ENCODE data around the gene COL21A1. TPM values are rescaled to one million over a fixed set of nuclear protein-coding genes. Genes with fewer than 3 reads are reported as not detected.
"Not testable (repeated sequence)": the region's sequence is repeated elsewhere in the genome, so short reads cannot be mapped to it uniquely, and the experiment has no call there.

The COL21A1 gene
- total RNA-seq, 1 experiment from 2014 or later, result 0.25 TPM

DNA sequence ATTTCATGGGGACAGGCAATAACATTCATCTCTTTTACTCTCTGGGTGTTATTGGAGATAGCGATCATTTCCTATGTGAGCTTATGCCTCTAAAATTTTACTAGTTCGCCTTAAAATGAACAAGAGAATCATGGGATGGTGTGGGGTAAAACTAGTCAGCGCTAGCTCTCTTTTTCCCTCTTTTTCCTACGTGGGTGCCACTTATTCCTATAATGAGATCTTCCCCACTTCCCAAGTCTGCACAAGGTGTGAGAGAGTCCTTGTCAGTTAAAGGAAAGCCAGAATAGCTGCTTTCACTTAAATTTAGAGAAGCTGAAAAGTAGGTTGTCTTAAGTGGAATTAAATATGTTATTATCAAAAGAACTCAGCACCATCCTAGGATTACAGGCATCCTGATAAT, 198.8 kb downstream of the COL21A1 start:
- DNase-seq (ENCODE audit: low spot score), result no peak

DNA sequence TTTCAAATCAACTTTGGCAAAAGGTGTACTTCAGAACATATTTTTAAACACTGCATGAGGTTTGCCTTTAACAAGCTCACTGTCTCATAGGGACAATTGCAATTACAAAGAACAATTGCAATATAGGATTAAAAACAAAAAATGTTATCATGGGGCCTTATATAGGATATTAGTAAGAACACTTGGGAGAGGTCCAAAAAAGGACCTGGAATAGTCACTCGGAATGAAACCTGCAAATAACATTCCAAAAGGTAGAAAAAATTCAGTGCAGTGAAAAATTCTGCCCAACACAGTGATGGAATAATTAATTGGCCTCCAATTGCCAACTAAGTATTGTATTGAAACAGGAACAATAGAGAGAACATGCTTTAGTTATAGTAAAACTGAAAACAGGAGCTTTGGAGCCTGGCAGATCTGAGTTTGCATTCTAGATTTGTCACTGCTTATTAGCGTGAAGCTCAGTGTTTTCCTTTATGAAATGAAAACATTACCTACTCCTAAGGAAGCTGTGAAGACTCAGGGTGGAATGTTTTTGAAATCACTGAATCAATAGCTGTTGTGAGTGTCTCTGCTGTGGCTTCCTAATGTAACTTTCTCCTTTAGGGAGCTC, 199.3 kb downstream of the COL21A1 start:
- no peak for DNase-seq (ENCODE audit: low spot score)

DNA sequence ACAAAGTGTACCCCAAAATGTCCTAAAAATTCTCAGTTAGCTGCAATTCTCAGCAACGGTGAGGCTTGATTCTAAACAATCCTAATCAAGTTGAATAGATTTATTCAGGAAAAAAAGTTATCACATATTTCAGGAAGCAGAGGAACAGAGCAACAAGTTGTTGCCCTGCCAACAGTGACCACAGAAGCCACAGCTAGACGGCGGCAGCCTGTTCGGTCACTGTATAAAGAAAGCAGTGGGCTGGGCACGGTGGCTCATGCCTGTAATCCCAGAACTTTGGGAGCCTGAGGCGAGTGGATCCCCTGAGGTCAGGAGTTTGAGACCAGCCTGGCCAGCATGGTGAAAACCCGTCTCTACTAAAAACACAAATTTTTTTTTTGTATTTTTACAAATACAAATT, 200.8 kb downstream of the COL21A1 start:
- DNase-seq (ENCODE audit: low spot score), result peak; percentile 95

DNA sequence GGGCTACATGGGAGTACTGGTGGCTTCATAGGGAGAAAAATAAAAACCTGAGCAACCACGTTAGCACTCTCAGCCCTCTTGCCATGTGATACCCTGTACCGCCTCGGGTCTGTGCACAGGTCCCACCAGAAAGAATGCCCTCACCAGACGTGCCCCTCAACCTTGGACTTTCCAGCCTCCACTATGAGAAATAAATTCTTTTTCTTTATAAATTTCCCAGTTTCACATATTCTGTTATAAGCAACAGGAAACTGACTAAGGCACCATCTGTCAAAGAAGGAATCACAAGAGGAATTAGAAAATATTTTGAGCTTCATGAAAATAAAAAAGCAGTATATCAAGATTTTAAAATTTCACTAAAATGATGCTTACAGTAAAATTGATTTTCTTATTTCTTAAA, 203.6 kb downstream of the COL21A1 start:
- DNase-seq (ENCODE audit: low spot score), result no peak

DNA sequence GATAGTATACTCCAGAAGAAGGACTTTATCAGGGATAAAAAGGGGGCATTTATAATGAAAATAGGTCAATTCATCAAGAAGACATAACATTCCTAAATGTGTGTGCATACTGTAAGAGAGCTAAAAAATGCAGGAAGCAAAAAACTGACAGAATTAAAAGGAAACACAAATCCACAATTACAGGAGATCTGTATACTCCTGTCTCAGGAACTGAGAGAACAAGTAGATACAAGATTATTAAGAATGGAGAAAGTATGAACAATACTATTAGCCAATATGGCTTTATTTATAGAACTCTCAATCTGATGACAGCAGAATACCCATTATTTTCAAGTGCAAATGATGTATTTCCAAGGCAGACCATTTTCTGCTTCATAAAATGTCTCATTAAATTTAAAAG, 204.3 kb downstream of the COL21A1 start:
- DNase-seq (ENCODE audit: low spot score), result no peak

DNA sequence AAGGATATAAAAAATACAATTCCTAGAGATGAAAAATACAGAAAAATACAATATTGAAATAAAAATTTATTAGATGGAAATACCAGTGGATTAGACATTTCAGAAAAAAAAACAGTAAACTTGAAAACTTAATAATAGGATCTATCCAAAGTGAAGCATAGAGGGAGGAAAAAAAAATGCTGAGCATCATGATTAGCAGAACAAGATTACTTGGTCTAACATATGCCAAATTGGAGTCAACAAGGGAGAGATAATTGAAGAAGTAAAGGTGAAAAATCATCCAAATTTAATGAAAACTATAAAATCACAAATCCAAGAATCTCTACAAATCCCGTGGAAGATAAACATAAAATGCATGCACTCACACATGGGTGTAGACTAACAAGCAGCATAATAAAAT, 205.8 kb downstream of the COL21A1 start:
- DNase-seq (ENCODE audit: low spot score), result no peak

DNA sequence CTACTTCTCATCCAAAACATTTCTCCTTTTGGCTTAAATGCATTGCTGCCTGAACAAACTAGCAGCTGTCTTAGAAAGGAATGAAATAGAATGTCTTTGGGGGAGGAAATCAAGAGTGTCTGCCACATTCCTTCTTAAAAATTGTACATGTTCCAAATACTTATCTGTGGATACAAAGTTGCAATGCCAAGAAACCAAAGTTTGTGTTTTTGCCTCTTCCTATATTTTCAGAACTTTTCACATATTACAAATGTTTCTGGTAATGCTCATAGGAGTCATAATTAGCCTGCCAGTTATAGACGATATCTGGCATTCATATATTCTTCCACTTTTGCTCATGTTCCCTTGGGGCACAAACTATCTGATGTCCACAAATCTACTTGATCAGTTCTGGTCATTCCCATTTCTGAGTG, 206.5 kb downstream of the COL21A1 start:
- DNase-seq (ENCODE audit: low spot score), result no peak

DNA sequence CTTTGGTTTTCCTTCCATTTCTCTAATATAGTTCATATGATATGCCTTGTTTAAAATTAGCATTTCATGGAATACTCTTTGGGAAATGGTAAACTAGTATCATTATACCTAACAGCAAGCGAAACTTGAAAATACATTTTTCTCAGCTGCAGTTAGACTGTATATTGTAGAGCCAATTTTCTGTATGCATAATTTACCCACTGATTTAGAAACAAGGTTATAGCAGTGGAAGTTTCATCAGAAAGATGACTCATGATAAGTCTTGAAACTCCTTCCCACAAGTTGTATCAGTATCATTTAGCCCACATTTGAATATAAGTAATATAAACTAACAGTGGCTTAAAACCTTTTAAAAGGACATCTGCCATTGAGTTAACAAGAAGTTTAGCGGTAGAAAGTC, 207.2 kb downstream of the COL21A1 start:
- peak; percentile 64 for DNase-seq (ENCODE audit: low spot score)

DNA sequence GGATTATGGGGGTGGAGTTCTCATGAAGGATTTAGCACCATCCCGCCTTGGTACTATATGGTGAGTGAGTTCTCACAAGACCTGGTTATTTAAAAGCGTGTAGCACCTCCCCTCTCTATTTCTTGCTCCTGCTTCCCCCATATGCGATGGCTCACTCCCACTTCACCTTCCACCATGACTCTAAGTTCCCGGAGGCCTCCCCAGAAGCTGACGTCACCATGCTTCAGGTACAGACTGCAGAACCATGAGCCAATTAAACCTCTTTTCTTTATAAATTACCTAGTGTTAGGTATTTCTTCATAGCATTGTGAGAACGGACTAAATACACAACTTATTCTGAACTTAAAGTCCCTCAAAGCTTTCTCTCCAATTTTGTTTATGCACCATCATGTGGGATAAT, 208.6 kb downstream of the COL21A1 start:
- no peak for DNase-seq (ENCODE audit: low spot score)

DNA sequence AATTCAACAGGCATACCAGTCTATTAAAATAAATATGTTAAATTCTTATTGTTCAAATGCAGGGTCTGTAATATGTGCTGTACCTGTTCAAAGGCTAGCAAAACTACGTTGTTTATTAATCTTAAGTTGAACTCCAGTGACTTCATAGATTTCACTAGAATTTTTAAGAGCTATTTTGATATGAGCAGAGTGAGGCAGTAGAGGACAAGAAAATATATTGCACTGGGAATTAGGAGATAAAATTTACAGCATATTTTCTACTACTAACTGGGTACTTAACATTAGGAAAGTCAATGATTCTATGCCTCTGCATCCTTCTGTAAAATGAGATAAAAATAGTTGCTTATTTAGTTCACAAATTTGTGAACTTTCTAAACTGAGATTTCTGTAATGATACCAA, 209.8 kb downstream of the COL21A1 start:
- no peak for DNase-seq (ENCODE audit: low spot score)

DNA sequence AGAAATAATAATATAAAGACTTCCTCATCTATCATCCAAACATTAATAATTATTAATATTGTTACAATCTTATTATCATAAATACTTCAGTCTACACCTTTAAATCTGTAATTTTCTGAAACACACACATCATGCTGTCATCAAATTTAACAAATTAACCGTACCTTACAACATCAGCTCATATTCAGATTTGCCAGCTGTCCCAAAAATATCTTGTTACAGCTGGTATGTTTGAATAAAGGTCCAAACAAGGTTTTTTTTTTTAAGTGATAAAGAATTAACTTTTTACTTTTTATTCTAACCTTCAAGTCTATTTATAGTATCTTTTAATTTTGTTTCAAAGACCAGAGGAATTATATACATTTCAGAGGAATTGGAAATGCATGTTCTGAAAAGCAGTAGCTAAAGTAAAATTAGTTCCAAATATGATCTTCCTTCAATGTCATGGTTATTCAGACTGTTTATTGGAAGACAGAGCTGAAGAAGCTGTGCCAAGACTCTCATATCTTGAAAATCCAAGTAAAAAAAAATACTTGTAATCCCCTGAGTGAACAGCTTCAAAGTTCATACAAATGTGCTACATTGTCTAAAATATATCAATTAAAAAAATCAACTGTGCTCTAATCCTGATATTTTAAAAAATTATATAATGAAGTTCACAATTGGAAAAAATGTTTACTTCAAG, 210.3 kb downstream of the COL21A1 start:
- no peak for DNase-seq (ENCODE audit: low spot score)

DNA sequence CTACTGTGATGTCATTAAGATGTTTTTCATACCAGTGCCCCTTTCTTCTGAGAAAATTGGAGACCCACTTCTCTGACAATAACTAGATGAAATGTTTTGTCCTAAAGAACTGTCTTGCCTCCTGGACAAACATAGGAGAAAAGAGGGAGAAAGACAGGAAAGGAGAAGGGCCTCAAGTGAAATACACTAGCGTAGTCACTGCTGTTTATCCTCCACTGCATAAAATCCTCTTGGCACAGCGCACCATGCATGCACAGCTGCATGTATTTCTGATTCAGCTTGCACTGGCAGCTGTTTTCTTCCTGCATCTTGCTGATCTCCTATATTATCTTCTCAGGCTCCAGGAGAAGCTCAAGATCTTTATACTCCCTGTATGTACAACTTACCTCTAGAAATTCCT, 214.0 kb downstream of the COL21A1 start:
- no peak for DNase-seq (ENCODE audit: low spot score)

DNA sequence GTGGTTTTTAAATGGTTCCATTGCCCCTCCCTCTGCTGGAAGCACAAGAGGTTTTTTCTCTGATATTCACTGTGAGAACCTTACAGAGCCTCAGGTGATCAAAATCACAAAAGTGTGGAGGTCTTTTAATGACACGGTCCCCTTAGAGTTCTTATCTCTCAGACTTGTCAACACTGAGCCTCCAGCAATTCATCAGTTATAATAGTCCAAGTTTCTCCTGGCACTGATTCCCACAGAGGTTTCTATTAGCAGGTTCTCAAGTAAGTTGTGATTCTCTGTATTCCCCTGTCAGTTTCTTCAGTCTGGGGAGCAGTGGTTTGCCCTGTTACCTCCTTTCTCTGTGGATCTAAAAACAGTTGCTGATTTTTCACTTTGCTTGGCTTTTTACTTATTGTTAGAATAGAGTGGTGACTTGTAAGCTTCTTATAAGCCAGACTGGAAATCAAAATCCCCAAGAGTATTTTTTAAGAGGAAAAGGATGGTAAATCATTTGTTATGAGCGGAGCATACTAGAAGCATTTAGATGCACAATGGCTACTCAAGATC, 214.6 kb downstream of the COL21A1 start:
- DNase-seq (ENCODE audit: low spot score), result no peak

DNA sequence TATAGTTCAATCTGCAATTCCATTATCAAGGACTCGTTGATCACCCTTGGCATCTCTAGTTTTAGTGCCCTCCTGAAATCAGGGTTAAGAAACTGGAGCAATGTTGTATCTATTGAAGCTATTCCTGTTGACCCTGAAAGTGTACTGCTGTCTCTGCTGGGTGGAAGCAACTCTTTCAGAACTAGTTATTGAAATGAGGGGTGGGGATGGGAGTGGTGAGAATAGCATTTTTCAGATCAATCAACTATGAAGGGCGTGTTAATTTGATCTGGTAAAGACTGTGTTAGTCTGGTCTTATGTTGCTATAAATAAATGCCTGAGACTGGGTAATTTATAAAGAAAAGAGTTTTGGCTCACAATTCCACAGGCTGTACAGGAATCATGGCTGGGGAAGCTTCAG, 219.5 kb downstream of the COL21A1 start:
- no peak for DNase-seq (ENCODE audit: low spot score)

DNA sequence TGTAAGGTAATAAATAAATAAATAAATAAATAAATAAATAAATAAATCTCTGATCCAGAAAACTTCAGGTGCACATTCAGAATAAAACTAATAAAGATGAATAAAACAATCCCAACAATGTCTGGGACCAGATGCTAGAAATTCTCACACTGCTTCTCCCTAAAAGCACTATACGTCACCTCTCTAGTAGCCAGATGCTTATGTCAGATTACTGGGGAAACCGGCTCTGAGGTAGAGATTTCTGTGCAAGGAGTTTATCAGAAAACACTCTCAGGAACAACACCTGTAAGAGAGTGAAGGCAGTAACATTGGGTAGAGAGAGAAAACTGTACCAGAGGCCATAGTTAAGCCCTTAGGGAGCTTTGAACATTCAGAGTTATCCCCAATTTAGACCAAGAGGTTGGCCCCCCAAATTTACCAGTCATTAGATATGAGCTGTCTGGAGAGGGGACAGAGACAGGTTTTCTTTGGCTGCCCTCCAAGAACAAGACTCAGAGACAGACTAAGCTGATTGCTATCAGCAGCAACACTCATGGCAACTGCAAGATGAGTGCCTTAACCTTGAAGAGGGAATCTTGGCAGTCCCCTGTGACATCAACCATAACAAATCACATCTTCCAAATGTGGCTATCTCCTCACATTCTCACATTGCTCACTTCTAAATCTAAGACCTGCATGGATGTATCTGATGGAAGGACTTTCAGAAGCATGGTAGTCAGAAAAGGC, 220.8 kb downstream of the COL21A1 start:
- no peak for DNase-seq (ENCODE audit: low spot score)

DNA sequence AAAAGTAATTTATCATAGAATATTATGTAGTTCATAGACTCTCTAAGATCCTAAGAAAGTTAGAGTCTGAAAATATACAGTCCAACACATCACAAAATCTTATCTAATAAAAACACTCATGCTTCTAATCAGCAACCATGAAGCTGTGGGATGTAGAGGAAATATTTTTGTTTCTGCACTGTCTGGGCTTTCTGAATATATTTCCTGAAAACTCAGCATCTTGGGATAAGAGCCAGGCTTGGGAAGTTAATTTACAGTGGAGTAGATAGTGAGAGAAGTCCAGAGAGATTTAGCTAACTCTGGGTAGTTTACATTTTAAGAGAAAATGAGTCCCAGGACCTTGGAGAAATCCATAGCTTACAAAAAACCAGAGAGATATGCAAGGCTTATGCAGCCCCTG, 221.6 kb downstream of the COL21A1 start:
- no peak for DNase-seq (ENCODE audit: low spot score)

DNA sequence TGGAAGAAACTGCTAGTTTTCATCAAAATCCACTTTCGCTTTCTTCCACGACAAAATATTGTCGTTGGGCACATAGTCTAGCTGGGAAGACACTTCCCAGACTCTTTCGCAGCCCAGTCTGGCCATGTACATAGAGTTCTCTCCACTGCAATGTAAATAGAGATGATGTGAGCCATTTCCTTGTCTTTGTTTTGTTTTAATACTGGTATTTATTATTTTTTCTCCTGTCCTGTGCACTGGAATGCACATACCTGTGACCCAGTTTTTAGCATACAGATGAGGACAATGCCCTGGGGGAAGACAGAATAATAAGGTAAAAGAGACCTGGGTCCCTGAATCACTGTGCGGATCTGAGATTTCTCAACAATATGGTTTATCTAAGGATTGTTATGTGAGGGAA, 222.4 kb downstream of the COL21A1 start:
- DNase-seq (ENCODE audit: low spot score), result no peak

DNA sequence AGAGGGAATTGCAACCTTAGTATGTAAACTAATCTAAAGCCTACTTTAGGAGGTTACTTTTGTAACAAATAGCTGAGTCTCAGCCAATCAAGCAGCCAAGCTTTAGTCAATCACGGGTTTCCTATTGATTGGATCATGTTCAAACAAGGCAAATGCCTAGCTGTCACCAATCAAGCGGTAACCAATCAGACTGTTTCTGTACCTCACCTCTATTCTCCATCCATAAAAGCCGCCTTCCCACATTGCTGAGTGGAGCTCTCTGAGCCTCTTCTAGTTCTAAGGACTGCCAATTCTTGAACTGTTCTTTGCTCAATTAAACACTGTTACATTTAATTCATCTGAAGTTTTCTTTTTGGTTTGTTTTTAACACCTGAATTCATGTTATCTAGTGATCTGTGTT, 223.6 kb downstream of the COL21A1 start:
- no peak for DNase-seq (ENCODE audit: low spot score)

DNA sequence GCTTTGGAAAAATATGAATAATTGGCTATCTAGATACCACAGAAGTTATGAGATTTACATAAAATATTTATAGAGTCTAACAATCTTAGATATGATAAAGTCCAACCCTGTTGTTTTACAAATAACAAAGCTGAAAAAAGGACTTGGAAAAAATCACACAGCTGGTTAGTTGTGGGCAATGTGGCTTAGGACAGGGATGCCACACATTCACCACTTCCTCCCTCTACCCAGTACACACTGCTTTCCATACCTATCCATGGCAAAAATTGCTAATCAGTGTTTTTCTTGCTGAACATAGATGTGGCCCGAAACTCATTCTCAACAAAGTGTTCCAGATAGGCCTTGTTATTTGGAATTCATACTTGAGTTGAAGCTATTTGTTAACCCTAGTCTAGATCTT, 224.7 kb downstream of the COL21A1 start:
- peak; percentile 19 for DNase-seq (ENCODE audit: low spot score)

DNA sequence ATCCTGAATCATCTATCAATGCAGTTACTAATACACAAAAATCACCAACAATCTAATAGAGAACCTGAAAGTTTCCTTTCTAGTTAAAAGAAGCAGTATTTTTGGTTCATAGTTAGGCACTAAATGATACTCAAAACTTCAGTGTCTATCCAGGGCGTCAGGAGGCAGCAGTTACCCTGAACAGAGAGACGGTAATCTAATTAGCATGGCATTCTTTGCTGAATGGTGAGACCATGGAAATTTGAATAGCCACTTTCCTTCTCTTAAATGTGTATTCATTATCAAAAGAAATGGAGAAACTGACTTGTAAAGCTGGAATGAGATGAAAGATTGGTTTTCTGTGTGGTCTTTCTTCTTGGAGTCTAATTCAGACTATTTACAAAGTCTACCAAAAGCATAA, 225.4 kb downstream of the COL21A1 start:
- no peak for DNase-seq (ENCODE audit: low spot score)

DNA sequence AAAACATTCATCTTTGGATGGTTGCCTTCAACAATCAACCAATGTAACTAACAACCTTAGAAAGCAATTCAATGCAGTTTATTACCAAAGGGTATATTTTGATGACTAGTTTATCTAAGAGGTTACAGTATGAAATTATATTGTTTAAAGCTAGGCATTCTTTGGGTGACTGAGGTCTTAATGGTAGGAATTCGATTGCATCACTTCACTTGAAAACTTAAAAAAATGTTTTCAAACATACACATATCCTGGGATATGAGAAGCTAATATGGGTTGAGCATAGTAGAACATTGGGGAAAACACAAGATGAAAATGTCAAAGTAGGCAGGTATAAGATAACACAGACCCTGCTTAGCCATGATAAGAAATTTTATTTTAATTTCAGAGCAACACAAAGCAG, 227.4 kb downstream of the COL21A1 start:
- no peak for DNase-seq (ENCODE audit: low spot score)

DNA sequence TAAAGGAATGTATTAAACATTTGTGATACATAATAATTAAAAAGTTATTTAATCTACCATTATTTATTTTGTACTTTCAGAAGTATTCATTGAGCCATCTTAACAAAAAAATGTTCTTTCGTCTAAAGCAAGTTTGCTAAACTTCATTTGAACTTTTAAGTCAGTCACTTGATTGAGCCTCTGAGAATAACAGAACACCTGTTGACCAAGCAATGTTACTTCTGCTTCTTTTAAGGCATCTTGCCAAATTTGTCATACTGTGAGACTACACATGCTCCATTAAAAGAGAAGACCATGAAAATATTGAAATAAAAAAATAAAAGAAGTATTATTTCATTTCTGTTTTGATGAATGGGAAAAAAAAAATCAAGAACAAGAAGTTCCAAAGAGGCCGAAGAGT, 230.2 kb downstream of the COL21A1 start:
- DNase-seq (ENCODE audit: low spot score), result no peak

DNA sequence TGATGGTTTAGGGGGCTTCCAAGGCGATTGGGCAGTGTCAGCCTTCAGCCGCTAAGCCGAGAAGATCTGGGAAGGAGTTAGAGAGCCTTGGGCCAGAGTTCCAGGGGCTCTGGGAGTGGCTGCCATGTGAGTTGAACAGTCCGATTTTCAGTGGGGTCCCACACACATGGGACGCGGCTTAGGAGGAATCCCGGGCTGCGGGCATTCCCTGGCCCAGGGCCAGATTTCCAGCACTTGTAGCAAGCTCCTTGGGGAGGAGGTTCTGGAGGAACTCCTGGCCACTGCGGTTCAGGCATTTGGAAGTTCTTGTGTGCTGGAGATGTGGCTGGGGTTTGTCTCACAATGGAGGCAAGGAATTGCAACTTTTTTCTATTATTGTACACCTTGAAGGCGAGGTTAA, 233.3 kb downstream of the COL21A1 start:
- not testable (repeated sequence) for DNase-seq (ENCODE audit: low spot score)

Data from H4 (cell line).